HUDEP-2 (cell line): ENCODE data around the gene TNFRSF14.
"Not testable (repeated sequence)": the region's sequence is repeated elsewhere in the genome, so short reads cannot be mapped to it uniquely, and the experiment has no call there.

Experiments used
- DNase-seq, 76 experiments: peaks; one replicate each; lab custom pipeline; 2025; ENCODE audit not compliant: unreplicated experiment in 76 of 76; lab: John Stamatoyannopoulos, UW

Gene TNFRSF14

GRCh38 chr1:2537784-2538115, 18.4 kb upstream of the TNFRSF14 start:
- DNase-seq: no peak

- DNase-seq: no peak
Observed at GRCh38 chr1:2538376-2538775, 17.8 kb upstream of the TNFRSF14 start.

GRCh38 chr1:2538872-2539271, 17.3 kb upstream of the TNFRSF14 start:
- DNase-seq: no peak

GRCh38 chr1:2539312-2539907, 16.8 kb upstream of the TNFRSF14 start:
- peak in 32 of 76 experiments; percentile 8 to 65 (median 28) for DNase-seq

- no peak for DNase-seq
Observed at GRCh38 chr1:2540816-2541492, 15.2 kb upstream of the TNFRSF14 start.

- DNase-seq: peak in 52 of 76 experiments; percentile 2 to 77 (median 39)
Observed at GRCh38 chr1:2541619-2542245, 14.4 kb upstream of the TNFRSF14 start.

GRCh38 chr1:2542246-2542915, 13.8 kb upstream of the TNFRSF14 start:
- DNase-seq: peak in 2 of 76 experiments; percentile 6 to 23

- peak in 49 of 76 experiments; percentile 11 to 74 (median 53) for DNase-seq
Observed at GRCh38 chr1:2543543-2544092, 12.6 kb upstream of the TNFRSF14 start.

GRCh38 chr1:2544093-2544874, 11.9 kb upstream of the TNFRSF14 start:
- DNase-seq: peak in 52 of 76 experiments; percentile 15 to 76 (median 47)

- DNase-seq: peak in 35 of 76 experiments; percentile 13 to 76 (median 39)
Observed at GRCh38 chr1:2544875-2545640, 11.1 kb upstream of the TNFRSF14 start.

GRCh38 chr1:2545754-2546514, 10.2 kb upstream of the TNFRSF14 start:
- DNase-seq: peak in 74 of 76 experiments; percentile 49 to 96 (median 88)

GRCh38 chr1:2546515-2547209, 9.5 kb upstream of the TNFRSF14 start:
- peak in 74 of 76 experiments; percentile 42 to 93 (median 84) for DNase-seq

GRCh38 chr1:2547210-2548067, 8.7 kb upstream of the TNFRSF14 start:
- DNase-seq: peak in 10 of 76 experiments; percentile 16 to 67 (median 46)

- DNase-seq: peak in 71 of 76 experiments; percentile 24 to 84 (median 67)
Observed at GRCh38 chr1:2548068-2548589, 8.0 kb upstream of the TNFRSF14 start.

- DNase-seq: not testable (repeated sequence)
Observed at GRCh38 chr1:2549367-2550029, 6.7 kb upstream of the TNFRSF14 start.

- not testable (repeated sequence) for DNase-seq
Observed at GRCh38 chr1:2550309-2550861, 5.8 kb upstream of the TNFRSF14 start.
